HPDE6-E6E7 (cell line): ENCODE measurements around the gene PRRT4.

ENCODE experiments used
- DNase-seq: peaks from one replicate; pipeline ENCODE4 v3.0.0; 2011; ENCODE audit warnings: missing footprints; ENCODE audit errors: extremely low spot score

PRRT4 gene

DNA sequence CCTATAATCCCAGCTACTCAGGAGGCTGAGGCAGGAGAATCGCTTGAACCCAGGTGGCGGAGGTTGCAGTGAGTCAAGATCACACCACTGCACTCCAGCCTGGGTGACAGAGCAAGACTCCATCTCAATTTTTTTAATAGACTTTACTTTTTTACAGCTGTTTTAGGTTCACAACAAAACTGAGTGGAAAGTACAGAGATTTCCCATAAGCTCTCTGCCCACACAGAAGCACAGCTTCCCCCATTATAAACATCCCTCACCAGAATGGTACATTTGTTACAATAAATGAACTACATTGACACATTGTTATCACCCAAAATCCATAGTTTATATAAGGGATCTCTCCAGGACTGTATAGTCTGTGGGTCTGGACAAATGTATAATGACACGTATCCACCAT is 14.6 kb upstream of the PRRT4 start:
- no peak for DNase-seq

DNA sequence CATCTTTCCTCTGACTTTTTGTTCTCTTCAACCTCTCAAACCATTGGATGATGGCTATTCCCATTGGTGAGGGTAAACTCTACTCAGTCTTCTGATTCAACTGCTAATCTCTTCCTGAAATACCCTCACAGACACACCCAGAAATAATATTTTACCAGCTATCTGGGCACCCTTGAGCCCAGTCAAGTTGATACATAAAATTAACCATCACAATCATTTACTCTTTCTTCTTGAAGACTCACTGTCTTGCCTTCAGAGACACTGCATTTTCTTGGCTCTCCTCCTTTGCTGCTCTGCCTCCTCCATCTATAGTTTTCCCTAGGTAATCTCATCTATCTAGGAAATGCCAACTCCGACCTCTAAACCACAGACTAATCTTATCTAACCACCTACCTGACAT is 12.6 kb upstream of the PRRT4 start:
- no peak for DNase-seq

DNA sequence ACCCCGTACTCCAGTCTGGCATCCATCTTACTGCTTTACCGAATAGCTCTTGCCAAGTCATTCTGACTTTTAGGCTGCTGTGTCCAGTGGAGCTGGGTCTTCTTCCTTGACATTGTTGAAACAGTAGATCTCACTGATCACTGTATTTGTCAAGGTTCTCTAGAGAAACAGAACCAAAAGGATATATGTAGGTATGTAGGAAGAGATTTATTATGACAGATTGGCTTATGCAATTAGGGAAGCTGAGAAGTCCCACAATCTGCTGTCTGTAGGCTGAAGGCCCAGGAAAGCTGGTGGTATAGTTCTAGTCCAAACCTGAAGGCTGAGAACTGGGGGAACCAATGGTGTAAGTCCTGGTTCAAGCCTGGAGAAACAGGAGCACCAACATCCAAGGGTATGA is 12.1 kb upstream of the PRRT4 start:
- no peak for DNase-seq

DNA sequence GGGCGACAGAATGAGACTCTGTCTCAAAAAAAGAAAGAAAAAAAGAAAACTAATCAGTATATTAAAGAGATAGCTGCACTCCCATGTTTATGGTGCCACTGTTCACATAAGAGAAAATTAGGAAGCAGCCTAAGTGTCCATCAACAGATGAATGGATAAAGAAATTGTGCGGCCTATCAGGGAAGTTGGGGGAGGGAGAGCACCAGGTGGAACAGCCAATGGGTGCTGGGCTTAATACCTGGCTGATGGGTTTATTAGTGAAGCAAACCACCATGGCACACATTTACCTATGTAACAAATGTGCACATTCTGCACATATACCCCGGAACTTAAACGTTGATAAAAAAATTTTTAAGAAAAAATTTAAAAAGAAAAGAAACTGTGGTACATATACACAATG is 9.0 kb upstream of the PRRT4 start:
- no peak for DNase-seq

DNA sequence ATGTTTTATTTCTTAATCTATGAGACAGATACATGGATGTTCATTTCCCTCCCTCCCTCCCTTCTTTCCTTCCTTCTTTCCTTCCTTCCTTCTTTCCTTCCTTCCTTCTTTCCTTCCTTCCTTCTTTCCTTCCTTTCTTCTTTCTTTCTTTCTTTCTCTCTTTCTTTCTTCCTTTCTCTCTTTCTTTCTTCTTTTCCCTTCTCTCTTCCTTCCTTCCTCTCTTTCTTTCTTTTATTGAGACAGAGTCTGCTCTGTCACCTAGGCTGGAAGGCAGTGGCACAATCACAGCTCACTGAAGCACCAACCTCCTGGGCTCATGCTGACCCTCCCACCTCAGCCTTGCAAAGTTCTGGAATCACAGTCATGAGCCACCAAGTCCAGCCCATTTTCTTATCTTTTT is 5.5 kb upstream of the PRRT4 start:
- no peak for DNase-seq

DNA sequence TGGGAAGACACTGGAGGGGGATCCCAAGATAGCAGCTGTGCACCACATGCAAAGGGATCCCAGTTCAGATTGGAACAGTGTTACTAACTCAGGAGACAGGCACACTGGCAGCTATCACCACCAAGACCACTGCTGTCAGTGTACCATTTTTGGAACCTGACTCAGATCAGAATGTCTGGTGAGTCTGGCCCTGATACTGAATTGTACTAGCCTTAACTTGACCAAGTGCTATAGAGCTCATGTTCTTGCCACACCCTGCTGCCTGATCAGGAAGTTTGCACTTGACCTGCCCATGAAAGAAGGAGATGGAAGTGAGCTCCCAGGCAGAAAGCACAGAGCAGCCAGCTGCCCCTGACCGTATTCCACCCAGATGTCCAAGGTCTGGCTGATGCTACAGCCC is 4.8 kb upstream of the PRRT4 start:
- DNase-seq = no peak

DNA sequence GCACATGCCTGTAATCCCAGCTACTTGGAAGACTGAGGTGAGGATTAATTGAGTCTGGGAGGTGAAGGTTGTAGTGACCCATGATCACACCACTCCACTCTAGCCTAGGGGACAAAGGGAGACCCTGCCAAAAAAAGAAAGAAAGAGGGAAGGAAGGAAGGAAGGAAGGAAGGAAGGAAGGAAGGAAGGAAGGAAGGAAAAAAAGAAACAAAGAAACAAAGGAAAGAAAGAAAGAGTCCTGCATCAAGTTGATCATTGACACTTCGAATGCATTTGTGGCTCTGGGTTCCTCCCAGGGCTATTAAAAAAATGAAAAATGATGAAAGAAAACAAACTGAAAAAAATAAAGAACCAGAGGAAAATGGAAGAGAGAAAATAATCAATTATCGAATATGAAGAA is 3.9 kb upstream of the PRRT4 start:
- DNase-seq = no peak

DNA sequence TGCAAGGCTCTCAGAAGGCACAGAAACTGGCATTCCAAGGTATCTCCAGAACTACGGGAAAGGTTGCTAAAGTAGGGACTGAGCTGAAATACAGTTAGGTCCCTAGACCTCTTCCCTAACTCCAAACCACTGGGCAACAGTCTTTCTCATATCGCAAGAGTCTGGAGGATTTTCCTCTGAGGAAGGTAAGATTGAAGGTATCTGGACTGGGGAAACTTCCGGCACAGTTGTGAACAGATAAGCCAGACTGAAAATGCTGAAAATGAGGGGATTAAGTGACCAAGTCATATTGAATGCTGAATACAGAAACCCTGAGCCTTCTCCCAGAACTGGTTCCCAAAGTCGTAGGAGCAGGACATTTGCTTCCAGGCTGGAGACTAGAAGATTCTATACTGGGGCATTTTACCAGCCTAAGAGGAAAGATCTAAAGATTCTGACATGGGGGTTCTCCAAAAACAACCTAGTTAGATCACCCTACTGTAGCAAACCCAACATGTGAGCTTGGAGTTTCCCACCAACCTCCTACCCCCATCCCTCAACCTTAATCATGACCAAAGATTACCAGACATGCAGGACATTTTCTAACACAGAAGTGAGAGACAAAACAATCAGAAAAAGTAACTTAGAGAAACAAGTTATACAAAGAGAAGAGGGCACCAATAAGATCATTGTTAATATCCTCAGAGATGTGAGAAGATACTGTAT is 2.8 kb upstream of the PRRT4 start:
- no peak for DNase-seq

DNA sequence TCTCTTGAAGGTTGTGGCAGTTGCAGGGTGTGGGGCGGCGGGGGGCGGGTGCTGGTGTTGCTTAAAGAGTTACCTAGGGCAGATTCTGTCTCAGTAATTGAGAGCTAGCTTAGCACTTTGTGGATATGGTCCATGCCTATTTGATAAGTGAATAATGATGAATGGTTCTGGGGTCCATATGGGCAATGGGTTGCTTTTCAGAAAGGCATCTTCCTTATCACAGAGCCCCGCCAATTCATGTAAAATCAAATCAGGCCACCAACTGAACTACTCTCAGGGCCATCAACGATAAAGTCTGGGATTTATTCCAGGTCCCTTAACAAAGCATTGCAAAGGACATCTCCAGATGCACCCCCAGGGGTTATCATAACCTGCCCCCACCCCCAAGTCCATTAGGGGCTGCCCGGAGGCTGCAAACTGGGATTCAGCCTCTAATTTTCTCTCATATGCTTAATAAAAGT is 1.8 kb upstream of the PRRT4 start:
- DNase-seq = no peak

DNA sequence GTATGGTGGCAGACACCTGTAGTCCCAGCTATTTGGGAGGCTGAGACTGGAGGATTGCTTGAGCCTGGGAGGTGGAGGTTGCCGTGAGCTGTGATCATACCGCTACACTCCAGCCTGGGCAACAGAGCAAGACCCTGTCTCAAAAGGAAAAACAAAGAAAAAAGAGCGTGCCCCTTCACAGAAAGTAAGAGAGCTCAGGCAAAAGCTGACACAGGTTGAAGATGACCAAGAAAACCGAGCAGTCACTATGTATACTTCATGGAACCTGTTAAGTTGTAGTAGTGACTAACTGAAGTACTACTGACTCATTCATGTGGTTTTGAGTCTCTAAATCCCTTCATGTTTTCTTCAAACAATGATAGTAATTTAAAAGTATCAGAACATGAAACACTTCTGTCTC is 1.2 kb upstream of the PRRT4 start:
- DNase-seq = no peak

DNA sequence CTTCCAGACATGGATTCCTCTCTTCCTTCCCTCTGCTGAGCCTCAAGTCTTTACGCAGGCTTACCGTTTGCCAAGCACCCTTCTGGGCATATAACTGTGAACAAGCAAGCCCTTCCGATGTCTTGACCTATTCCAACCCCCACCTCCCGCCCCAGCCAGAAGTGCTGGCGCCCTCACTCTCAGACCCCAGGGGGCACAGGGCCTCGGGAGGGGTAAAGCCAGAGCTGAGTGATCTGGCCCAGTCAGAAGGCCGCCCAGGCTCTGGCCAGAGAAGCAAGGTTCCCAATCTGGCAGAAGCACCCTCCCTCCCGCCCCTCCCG is 1.2 kb downstream of the PRRT4 start:
- DNase-seq = no peak

DNA sequence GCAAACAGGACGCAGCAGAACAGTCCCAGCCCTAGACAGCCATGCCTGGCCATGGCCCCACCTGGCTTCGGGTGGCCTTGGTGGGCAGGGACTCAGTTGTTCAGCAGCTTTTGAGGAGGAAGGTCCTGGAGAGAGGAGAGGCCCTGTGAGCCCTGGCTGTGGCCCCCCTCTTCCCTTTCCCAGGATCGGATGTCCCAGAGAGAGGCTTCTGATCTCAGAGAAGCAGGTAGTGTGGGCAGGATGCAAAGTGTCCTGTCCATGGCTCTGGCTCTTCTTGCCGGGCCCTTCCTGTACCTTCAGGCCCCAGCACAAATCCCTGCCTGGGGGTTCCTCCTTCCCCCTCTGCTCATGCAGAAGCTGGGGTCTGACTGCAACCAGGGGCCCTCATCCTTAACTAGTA is 1.6 kb downstream of the PRRT4 start:
- no peak for DNase-seq

DNA sequence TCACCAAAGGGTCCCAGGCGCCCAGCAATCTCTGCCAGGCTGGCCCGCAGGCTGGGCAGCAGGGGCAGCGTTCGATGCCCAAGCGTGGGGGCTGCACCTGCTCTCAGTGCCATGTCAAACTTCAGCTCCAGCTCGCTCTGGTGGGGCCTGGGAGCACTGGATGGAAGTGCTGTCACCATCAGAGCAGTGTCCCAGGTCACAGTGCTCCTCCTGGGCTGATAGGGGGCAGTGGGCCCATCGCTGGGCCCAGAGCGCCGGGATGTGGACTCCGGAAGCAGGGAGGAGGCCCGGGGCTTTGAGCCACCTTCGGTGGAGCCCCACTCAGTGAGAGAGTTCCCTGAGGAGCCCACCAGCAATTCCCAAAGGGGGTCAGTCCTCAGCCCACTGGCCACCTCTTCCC is 2.2 kb downstream of the PRRT4 start:
- no peak for DNase-seq

DNA sequence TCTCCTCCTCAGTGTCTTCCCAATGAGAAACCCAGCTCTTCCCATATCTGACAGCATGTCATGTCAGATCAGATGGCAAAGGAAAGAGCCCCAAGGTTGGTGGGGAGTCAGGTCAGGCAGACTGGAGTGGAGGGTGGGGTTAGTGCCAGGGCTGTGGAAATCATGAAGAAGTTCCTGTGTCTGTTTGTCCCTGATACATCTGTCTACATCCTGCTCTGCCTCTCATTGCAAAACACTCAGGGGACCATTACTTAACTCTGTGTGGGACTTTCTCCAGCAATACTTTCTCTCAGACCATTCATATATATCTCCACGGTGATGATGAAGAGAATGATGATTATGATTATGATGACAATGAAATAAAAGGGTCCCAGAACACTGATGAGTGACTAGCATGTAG is 3.3 kb downstream of the PRRT4 start:
- DNase-seq = no peak

DNA sequence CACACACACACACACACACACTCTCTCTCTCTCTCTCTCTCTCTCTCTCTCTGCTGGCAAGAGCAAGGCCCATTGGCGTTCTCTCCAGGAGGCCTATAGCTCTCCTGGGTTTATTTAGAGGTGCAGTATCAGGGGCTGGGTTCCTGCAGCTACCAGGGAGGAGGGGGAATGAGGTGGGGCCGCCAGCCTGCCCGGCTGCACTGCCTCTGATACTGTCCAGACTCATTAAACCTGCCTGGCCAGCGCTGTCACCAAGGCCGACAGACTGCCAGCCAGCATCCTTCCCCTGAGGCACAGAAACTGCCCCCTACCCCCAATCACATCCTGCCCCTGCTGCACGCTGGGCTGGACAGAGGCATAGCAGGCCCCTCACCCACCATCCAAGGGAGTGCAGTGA is 4.3 kb downstream of the PRRT4 start:
- no peak for DNase-seq

DNA sequence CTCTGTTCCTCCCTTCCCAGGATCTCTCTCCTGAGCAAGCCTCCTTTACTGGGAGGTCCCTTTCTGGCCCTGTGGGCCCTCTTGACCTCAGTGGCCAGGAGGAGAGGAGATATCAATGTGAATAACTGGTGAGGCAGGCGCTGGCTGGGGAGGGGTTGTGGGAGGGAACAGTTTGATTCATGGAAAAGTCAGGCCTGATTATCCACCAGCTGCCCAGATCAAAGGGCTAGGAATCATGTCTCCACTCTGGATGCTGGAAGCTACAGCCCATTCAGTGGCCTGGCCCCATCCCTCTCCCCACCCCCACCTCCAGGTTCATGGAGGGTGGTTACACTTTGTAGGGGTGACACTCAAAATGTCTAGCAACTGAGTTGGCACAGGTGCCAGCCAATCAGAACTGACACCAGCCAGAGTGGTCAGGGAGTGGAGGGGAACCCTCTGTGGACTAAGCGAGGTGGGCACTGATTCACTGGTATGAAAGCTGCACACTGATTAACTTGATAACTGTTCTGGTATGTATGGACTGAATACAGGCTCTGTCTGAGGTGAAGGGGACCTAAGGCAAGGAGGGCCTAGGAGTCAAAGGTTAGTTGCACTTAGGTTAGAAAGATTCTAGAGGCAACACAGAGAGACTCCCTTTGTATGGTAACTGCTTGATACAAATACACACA is 4.8 kb downstream of the PRRT4 start:
- DNase-seq = no peak

DNA sequence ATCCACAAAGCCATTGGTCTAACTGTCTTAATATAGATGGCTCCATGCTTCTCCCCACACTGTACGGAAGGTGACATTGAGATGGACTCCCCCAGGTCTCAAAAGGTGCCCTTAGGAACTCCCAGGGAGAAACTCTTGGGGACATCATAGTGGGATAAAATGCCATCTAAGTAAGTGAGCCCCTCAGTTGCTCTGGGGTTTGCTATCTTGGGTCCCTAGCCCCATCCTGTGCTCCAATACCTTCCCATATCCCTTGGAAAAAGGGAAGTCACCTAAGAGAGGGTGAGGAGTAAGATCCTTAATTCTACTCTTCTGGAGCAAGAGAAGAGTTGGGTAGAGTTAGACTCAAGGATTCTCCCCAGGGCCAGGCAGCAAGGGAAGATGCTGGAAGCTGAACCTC is 7.9 kb downstream of the PRRT4 start:
- DNase-seq = no peak

DNA sequence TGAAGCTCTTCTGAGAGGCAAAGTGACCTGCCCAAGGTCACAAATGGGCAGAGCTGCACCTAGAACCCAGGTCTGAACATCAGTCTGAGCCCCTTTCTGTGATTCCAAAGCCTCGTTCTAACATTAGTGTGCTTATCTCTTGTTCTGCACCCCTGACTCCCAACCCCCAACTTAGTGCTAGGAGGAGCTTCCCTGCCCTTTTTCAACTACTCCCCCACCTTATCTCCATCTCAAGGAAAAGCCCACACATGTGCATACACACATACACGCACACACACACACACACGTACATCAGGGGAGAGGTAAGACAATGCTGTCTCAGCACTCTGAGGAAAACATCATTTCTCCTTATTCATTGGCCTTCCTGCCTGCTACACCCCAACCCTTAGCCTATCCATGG is 8.3 kb downstream of the PRRT4 start:
- DNase-seq = no peak

DNA sequence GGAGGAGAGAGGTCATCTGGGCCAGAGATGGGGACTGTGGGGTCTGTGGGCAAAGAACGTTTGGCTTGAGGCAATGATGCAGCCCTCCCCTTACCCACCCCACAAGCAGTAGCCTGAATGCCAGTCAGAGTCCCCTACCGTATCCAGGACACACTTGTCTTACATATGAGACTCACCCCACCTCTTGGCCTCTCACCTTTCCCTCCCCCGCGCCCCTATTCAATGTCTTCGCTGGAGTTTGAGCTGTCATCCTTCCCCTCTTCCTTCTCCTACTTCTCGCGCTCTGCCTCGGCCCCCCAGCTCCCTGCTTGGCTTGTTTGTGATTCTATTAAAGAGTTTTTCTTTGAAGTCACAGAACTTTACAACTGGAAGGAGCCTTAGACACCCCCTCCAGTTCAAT is 8.9 kb downstream of the PRRT4 start:
- no peak for DNase-seq

DNA sequence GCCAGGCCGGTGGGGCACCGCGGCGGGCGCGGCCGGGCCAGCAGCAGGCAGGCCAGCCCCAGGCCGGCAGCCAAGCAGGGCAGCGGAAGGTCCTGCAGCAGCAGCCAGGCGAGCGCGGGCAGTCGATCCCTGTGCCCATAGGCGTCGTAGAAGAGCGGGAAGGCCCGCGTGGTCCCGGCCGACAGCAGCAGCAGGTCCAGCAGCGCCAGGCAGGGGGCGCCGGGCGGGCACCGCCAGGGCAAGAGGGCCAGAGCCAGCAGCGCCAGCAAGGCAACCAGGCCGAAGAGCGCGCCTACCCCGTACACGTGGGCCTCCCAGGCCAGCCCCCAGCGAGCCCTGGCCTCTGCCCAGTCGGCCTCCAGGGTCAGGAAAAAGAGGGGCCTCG is 9.3 kb downstream of the PRRT4 start:
- DNase-seq = no peak

DNA sequence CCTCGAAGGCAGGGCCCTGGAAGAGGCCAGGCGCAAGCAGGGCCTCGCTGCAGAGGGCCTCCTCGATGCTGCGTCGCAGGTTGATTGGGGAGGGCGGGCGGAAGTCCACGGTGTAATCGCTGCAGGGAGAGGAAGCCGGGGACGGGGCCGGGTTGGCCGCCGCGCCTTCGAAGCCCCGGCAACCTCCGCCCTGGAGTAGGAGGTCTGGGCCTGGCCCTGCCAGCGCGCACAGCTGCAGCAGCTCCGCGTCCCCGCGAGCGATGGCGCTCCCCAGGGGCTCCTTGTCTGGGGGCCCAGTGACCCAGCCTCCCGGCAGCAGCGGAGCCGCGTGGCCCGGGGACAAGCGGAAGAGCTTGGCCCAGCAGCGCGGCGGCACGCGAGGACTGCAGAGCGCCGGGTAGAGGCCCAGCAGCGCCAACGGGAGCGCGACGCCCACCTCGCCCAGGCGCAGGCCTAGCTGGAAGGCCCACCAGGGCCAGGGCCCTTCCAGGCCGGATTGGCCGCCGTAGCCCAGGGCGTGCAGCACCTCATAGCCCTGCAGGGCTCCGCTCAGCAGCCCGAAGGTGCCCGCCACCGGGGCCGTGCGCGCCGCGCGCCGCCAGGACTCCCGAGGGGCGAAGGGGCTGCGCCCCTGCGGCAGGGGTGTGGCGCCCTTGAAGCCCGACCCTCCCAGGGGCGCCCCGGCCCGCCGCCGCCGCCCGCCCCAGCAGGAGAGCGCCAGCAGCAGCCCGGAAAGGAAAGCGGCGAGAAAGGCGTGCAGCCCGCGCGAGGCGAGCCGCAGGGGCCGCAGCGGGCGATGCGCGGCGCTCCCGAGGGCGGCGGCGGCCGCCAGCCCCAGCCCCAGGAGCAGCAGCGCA is 10.0 kb downstream of the PRRT4 start:
- DNase-seq = no peak

DNA sequence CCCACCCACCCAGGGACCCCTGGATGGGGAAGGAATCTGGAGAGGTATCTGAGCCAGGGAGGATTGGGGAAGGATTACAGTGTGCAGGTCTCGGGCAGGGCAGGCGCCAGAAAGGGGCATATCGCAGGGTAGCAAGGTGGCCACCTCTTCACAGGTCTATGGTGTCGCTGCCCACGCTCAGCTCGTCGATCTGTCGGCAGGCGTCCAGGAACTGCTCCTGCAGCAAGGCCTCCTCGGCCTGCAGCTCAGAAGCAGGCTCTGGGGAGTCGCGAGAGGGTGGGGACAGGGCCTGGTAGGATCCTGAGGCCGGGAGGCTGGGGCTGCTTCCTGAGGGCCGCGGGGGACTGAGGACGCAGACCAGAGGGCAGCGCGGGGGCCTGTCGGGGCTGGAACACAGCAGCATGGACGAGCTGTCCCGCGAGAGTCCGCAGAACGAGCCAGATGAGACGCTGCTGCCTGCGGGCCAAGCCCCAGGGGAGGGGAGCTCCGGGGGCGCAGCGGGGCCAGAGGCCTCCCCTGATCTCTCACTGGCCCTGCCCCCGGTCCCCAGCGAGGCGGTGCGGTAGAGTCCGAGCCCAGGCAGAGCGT is 10.7 kb downstream of the PRRT4 start:
- DNase-seq = no peak

DNA sequence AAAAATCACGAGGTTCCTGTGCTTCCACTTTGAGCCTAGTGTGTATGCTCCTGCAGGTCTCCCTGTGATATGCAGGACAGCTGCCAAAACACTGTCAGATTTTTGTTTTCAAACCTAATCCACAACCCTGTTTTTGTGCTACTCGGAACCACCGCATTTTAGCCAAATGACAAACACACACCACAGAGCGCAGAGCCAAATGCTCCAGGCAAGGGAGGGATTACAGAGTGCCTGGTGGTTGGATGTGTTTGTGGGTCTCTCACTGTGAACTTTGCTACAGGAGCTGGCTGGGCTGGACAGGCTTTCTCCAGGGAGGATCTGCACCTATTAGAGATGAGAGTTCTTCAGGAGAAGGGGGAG is 12.0 kb downstream of the PRRT4 start:
- DNase-seq = no peak
